Endothelial cell of umbilical vein (primary cell): Measurements from ENCODE around the gene HADH.

Experiments
- EZH2 ChIP-seq: IDR thresholded peaks from 2 replicates; pipeline ENCODE4 v1.6.1; 2012; ENCODE audit warnings: borderline replicate concordance, low read depth, mild to moderate bottlenecking, moderate library complexity, low read length, inconsistent platforms; ENCODE audit not compliant: severe bottlenecking
- TF ChIP-seq, protein P1 (sequence below), 2 donors: IDR thresholded peaks; 1 replicate in 1 of 2; 2 replicates in 1 of 2; pipeline ENCODE4 v1.5.1; 2011; ENCODE audit warnings: low read length in 2 of 2, mild to moderate bottlenecking in 2 of 2, moderate library complexity in 2 of 2, control low read depth in 1 of 2, inconsistent platforms in 1 of 2, low read depth in 1 of 2; ENCODE audit not compliant: insufficient read depth in 1 of 2; ENCODE audit errors: extremely low read depth in 1 of 2

DNA sequence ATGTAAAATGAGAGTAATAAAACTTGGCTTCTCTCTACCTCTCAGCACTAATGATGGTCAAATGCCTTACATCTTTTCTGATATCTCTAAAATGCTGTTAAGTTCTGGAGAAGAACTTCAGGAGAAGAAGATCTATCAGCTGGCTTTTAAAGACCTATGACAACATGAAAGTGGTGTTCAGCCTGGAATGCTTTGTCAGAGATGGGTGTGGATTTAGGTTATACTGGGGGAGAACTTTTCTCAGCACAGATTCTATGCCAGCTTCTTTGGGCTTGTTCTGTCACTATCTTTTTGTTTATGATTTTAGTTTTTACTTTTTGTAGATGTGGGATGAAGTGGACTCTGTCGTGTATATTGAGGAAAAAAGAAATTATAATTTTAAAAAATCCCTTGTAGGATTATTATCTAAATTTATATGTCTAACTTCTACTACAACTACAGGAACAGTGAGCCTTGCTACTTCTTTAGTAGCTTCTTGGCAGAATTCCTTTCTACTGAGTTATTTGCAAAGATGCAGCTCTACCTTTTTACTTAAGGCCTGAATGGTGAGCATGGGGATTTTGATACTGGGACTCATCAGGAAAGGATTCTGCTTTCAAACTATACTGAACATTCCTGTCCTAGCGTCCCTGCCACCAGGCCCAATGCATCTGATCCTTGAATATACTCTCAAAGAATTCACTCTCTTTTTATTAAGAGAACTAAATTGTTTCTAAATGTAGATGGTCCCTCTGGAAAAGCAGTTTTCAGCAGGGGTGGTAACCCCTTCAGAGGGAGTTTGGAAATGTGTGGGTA, 38.7 kb upstream of the HADH start:
- no peak for TF ChIP-seq EZH2
- TF ChIP-seq, protein P1, sequence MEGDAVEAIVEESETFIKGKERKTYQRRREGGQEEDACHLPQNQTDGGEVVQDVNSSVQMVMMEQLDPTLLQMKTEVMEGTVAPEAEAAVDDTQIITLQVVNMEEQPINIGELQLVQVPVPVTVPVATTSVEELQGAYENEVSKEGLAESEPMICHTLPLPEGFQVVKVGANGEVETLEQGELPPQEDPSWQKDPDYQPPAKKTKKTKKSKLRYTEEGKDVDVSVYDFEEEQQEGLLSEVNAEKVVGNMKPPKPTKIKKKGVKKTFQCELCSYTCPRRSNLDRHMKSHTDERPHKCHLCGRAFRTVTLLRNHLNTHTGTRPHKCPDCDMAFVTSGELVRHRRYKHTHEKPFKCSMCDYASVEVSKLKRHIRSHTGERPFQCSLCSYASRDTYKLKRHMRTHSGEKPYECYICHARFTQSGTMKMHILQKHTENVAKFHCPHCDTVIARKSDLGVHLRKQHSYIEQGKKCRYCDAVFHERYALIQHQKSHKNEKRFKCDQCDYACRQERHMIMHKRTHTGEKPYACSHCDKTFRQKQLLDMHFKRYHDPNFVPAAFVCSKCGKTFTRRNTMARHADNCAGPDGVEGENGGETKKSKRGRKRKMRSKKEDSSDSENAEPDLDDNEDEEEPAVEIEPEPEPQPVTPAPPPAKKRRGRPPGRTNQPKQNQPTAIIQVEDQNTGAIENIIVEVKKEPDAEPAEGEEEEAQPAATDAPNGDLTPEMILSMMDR (IDR thresholded peaks at IDR 0.05; ENCODE audit: extremely low read depth in 1 of 2, insufficient read depth in 1 of 2, low read depth in 1 of 2, low read length in 2 of 2) = no peak
